Measurements from ENCODE around the gene MCTP2.

Gene MCTP2

GRCh38 chr15:94198633-94199032 is 32.7 kb upstream of the MCTP2 start:
- no peak overlapping the region for H3K27ac ChIP-seq
- no peak for TF ChIP-seq ZFX (IDR thresholded peaks at IDR 0.05)
- TF ChIP-seq, protein P1, sequence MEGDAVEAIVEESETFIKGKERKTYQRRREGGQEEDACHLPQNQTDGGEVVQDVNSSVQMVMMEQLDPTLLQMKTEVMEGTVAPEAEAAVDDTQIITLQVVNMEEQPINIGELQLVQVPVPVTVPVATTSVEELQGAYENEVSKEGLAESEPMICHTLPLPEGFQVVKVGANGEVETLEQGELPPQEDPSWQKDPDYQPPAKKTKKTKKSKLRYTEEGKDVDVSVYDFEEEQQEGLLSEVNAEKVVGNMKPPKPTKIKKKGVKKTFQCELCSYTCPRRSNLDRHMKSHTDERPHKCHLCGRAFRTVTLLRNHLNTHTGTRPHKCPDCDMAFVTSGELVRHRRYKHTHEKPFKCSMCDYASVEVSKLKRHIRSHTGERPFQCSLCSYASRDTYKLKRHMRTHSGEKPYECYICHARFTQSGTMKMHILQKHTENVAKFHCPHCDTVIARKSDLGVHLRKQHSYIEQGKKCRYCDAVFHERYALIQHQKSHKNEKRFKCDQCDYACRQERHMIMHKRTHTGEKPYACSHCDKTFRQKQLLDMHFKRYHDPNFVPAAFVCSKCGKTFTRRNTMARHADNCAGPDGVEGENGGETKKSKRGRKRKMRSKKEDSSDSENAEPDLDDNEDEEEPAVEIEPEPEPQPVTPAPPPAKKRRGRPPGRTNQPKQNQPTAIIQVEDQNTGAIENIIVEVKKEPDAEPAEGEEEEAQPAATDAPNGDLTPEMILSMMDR (conservative IDR thresholded peaks at IDR 0.05), result no peak

- H3K27ac ChIP-seq, result no peak overlapping the region
- TF ChIP-seq, protein P1 (conservative IDR thresholded peaks at IDR 0.05), result no peak
- no peak for TF ChIP-seq ZFX (IDR thresholded peaks at IDR 0.05)
Observed at GRCh38 chr15:94199725-94200124, 31.6 kb upstream of the MCTP2 start.

DNA sequence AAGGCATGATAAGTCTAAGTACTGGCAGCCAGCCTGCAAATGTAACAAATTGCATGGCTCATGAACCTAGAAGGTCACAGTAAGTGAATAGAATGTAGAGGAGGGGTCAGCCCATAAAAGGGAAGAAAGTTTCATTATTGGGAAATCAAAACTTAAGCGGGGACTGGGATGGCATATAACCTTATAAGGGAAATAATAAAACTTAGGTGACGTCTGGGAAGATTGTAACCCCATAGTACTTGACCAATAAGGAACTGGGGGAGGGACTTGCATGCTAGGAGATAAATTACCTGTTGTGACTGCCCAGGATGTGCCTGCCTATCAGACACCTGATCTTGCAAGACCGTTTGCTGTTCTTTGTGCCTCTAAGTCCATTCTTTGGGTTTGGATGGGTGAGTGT is 28.1 kb upstream of the MCTP2 start:
- TF ChIP-seq ZFX (IDR thresholded peaks at IDR 0.05), result no peak
- TF ChIP-seq, protein P1 (conservative IDR thresholded peaks at IDR 0.05), result no peak
- no peak overlapping the region for H3K27ac ChIP-seq

DNA sequence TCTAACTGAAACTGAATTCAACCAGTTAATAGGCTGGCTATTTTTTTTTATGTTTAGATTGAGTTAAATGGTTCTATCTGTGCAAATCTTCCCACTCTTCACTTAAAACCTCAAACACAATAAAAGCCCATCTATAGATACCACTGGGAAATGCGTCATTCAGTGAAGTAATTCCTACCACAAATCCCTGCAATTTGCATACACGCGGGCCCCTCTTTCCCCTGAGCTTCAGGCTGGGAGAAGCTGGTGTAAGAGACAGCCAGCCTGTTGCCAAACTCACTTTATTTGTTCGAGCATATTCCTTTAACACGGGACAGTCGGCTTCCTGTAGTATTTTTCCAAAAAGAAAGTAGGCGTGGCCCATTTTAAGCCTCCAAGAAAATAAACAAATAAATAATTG is 26.0 kb upstream of the MCTP2 start:
- TF ChIP-seq ZFX (IDR thresholded peaks at IDR 0.05), result no peak
- TF ChIP-seq, protein P1 (conservative IDR thresholded peaks at IDR 0.05), result no peak
- no peak overlapping the region for H3K27ac ChIP-seq

- no peak overlapping the region for H3K27ac ChIP-seq
- TF ChIP-seq ZFX (IDR thresholded peaks at IDR 0.05), result no peak
- TF ChIP-seq, protein P1 (conservative IDR thresholded peaks at IDR 0.05), result no peak
Observed at GRCh38 chr15:94206463-94207167, 24.7 kb upstream of the MCTP2 start.

DNA sequence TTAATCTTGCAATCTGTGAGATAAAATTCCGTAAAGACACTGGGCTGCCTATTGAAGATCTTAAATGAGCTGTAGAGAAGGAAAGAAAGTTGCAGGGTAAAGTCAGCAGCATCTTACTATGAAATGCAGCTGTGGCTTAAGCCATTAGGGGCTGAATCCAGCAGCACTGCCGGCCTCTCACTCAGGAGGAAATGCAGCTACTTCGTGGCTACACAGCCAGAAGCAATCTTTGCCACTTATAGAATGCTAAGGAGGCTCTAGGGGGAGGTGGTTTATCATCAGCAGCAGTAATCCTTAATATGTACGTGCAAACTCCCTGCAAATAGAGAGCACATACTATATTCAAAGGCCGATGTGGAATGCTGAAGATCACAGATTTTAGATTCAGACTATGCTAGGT is 19.1 kb upstream of the MCTP2 start:
- no peak overlapping the region for H3K27ac ChIP-seq
- TF ChIP-seq, protein P1 (conservative IDR thresholded peaks at IDR 0.05), result no peak
- TF ChIP-seq ZFX (IDR thresholded peaks at IDR 0.05), result no peak

DNA sequence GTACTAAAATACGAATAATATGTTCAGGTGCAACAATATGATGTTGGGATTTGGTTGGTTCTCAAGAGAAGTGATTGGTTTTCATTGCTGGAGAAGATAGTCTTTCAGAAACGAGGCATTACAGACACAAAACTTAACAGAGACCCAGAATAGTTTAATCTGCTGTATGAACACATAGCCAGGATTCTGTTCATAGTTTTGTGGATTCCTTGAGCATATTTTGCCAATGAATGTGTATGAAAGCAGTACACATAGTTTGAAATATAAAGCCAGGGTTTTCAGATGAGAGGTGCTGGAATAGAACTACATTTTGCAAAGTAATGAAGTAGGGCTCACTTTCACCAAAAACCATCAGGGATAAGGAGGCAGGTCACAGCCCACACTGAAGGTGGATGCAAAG is 5.7 kb upstream of the MCTP2 start:
- no peak overlapping the region for H3K27ac ChIP-seq
- no peak for TF ChIP-seq ZFX (IDR thresholded peaks at IDR 0.05)
- TF ChIP-seq, protein P1 (conservative IDR thresholded peaks at IDR 0.05), result no peak

Data from C4-2B (cell line).